Measurements from ENCODE around the gene SGTA. TPM values are rescaled to one million over a fixed set of nuclear protein-coding genes. Genes with fewer than 3 reads are reported as not detected.

The SGTA gene
- total RNA-seq, 2 experiments from 2014 or later: 53.0 to 62.2 TPM

Other genes with a start within 250 kb of the SGTA start
- 1 to 10 TPM; 1.1 to 1.2 TPM for gene GNG7, start 80.6 kb downstream of the SGTA start, total RNA-seq
- under 1 TPM; 0.21 to 0.33 TPM for gene DIRAS1, start 61.9 kb downstream of the SGTA start, total RNA-seq
- 10 to 100 TPM; 26.6 to 46.0 TPM for gene SLC39A3, start 43.3 kb downstream of the SGTA start, total RNA-seq
- 100 to 1,000 TPM; 135 to 144 TPM for gene THOP1, start 2.2 kb upstream of the SGTA start, total RNA-seq
- 1 to 10 TPM; 1.9 to 2.3 TPM for gene ZNF554, start 36.6 kb upstream of the SGTA start, total RNA-seq
- gene ZNF555, start 58.2 kb upstream of the SGTA start, total RNA-seq: 1 to 10 TPM; 1.9 TPM
- not detected for gene ZNF556, start 84.1 kb upstream of the SGTA start, total RNA-seq
- gene ZNF57, start 117.7 kb upstream of the SGTA start, total RNA-seq: 1 to 10 TPM; 5.9 to 7.1 TPM
- gene ZNF77, start 161.7 kb upstream of the SGTA start, total RNA-seq: 1 to 10 TPM; 4.3 to 4.8 TPM
- 1 to 10 TPM; 2.6 to 3.5 TPM for gene TLE6, start 194.3 kb upstream of the SGTA start, total RNA-seq
- gene TLE2, start 246.0 kb upstream of the SGTA start, total RNA-seq: 1 to 10 TPM; 4.7 to 6.3 TPM

Data from activated CD4-positive, alpha-beta T cell treated with anti-CD3 and anti-CD28 coated beads for 36 hours (primary cell).